ENCODE data around the gene SWAP70.
"Not testable (repeated sequence)": the region's sequence is repeated elsewhere in the genome, so short reads cannot be mapped to it uniquely, and the experiment has no call there.

The SWAP70 gene

GRCh38 chr11:9691865-9692264 lies 28.0 kb downstream of the SWAP70 start:
- H3K4me3 ChIP-seq (ENCODE audit: low read length) = no peak overlapping the region
- DNase-seq (ENCODE audit: low read depth) = no peak
- TF ChIP-seq, protein P1, sequence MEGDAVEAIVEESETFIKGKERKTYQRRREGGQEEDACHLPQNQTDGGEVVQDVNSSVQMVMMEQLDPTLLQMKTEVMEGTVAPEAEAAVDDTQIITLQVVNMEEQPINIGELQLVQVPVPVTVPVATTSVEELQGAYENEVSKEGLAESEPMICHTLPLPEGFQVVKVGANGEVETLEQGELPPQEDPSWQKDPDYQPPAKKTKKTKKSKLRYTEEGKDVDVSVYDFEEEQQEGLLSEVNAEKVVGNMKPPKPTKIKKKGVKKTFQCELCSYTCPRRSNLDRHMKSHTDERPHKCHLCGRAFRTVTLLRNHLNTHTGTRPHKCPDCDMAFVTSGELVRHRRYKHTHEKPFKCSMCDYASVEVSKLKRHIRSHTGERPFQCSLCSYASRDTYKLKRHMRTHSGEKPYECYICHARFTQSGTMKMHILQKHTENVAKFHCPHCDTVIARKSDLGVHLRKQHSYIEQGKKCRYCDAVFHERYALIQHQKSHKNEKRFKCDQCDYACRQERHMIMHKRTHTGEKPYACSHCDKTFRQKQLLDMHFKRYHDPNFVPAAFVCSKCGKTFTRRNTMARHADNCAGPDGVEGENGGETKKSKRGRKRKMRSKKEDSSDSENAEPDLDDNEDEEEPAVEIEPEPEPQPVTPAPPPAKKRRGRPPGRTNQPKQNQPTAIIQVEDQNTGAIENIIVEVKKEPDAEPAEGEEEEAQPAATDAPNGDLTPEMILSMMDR (conservative IDR thresholded peaks at IDR 0.05; ENCODE audit: low read length) = no peak

GRCh38 chr11:9692691-9693090 lies 28.8 kb downstream of the SWAP70 start:
- TF ChIP-seq, protein P1 (conservative IDR thresholded peaks at IDR 0.05; ENCODE audit: low read length) = no peak
- DNase-seq (ENCODE audit: low read depth) = no peak
- H3K4me3 ChIP-seq (ENCODE audit: low read length) = no peak overlapping the region

DNA sequence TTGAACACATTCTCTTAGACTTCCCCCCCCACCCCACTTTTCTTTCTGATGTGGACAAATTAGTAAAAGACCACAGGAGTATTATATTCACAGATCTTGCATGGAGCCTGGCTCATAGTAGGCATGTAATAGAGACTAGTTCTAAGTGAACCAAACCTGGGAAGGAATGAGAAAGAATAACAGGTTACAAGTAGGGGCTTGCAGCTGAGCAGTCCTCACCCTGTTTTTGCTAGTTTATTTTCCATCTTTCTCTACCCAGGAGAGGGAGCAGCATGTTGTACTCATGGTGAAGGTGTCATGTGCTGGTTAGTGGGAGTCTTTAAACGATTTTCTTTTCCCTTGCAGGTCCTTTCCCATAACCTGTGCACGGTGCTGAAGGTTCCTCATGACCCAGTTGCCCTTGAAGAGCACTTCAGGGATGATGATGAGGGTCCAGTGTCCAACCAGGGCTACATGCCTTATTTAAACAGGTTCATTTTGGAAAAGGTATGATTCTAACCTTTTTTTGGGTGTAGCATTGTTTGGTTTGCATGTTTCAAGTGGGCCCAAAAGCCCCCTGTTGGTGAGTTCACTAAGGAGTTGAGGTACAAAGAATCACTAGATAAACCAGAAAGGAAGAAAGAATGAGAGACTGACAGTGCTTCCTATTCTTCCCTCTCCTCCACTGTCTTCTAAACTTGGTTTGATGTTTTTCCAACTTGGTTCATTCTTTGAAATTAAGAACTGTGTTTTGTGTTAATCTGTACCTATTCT lies 30.1 kb downstream of the SWAP70 start:
- no peak for DNase-seq (ENCODE audit: low read depth)
- TF ChIP-seq, protein P1 (conservative IDR thresholded peaks at IDR 0.05; ENCODE audit: low read length) = no peak
- H3K4me3 ChIP-seq (ENCODE audit: low read length) = no peak overlapping the region

DNA sequence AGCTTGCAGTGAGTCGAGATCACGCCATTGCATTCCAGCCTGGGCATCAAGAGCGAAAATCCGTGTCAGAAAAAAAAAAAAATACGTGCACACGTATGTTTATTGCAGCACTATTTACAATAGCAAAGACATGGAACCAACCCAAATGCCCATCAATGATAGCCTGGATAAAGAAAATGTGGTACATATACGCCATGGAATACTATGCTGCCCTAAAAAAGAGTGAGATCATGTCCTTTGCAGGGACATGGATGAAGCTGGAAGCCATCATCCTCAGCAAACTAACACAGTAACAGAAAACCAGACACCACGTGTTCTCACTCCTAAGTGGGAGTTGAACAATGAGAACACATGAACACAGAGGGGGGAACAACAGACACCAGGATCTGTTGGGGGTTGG lies 31.4 kb downstream of the SWAP70 start:
- not testable (repeated sequence) for DNase-seq (ENCODE audit: low read depth); H3K4me3 ChIP-seq (ENCODE audit: low read length)

DNA sequence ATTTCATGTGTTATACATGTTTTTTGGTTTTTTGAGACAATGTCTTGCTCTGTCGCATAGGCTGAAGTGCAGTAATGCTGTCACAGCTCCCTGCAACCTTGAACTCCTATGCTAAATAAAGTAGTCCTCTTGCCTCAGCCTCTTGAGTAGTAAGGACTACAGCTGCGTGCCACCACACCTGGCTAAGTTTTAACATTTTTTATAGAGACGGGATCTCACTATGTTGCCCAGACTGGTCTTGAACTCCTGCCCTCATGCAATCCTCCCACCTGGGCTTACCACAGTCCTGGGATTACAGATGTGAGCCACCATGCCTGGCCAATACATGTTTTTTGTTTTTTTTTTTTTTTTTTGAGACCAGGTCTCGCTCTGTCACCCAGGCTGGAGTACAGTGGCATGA lies 33.9 kb downstream of the SWAP70 start:
- H3K4me3 ChIP-seq (ENCODE audit: low read length) = no peak overlapping the region
- no peak for DNase-seq (ENCODE audit: low read depth)
- TF ChIP-seq, protein P1 (conservative IDR thresholded peaks at IDR 0.05; ENCODE audit: low read length) = no peak

DNA sequence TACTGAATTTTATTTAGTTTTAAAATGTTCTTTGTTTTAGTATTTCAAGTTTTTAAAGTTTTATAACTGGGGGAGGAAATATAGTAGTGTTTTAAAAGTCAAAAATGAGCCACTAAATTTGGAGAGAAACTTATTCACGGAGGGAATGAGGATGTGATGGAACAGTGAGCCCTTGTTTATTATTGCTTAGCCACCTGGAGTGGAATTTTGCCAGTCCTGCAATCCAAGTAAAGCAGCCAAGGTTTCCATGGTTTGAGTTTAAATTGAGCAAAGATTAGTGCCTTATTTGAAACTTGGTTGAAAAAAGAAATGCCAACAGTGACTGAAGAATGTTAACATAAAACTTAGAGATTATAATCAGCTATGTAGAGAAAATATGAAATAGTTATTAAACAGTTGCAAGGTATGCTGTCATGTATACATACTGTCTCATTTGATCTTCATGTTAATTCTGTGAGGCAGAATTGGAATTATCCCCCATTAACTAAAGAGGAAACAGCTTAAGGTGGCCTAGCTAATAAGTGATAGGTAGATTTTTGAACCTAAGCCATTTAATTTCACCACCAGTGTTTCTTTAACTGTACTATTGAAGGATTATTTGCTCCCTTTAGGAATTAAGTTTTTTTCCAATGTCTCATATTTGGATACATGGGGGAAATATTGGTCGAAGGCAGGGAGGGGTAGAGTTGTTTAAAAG lies 36.4 kb downstream of the SWAP70 start:
- TF ChIP-seq, protein P1 (conservative IDR thresholded peaks at IDR 0.05; ENCODE audit: low read length) = no peak
- no peak for DNase-seq (ENCODE audit: low read depth)
- no peak overlapping the region for H3K4me3 ChIP-seq (ENCODE audit: low read length)

DNA sequence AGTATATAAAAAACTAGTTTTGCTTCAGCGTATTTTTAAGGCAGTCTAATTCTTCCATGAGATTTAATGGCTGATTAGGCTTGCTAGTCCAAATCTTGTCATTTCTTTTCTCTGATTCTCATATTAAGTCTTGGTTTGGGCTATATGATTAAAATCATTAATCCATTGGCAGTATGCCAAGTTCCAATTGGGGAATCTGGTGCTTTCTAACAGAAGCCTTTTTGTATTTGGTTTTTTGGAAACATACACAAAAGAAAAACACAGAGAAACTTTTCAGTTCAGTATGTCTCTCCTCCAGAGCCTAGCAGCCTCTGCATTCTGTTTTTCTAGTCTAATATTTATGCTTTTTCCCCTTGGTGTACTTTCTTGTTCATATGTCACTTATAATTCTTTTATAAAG lies 37.9 kb downstream of the SWAP70 start:
- TF ChIP-seq, protein P1 (conservative IDR thresholded peaks at IDR 0.05; ENCODE audit: low read length) = no peak
- no peak overlapping the region for H3K4me3 ChIP-seq (ENCODE audit: low read length)
- DNase-seq (ENCODE audit: low read depth) = no peak
